GM19463 (cell line): ENCODE data around the gene MICAL1.

Experiments used
- ATAC-seq: cut with Tn5 transposase; IDR thresholded peaks from one replicate; pipeline ENCODE4 v1.9.1; 2021; ENCODE audit warnings: mild to moderate bottlenecking, moderate library complexity; ENCODE audit not compliant: unreplicated experiment

The MICAL1 gene

GRCh38 chr6:109456111-109456583 lies 575 bp upstream of the MICAL1 start:
- ATAC-seq = peak; percentile 7

GRCh38 chr6:109454496-109455436 lies 806 bp downstream of the MICAL1 start:
- peak; percentile 25 for ATAC-seq

- no peak for ATAC-seq
These were observed 1.7 kb downstream of the MICAL1 start for GRCh38 chr6:109453594-109454495.

- ATAC-seq = no peak
These were observed 2.4 kb downstream of the MICAL1 start for GRCh38 chr6:109453156-109453555.

DNA sequence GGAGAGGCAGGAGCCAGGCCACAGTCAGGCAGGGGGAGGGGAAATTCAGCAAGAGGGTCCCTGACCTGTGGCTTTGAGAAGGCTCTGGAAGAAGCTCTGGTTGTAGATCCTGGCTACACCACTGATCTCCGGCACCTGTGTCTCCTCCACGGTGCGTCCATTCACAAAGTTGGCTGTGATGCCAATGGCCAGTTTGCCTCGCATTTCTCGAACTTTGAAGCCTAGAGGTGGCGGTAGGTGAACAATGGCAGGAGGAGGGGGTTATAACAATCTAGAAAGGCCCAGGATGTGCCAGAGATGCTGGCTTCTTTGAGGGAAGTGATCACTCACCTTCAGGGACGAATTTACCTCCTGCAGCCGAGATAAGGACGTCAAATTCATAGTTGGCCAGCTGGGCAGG lies 3.4 kb downstream of the MICAL1 start:
- ATAC-seq = no peak

- ATAC-seq = no peak
These were observed 4.2 kb downstream of the MICAL1 start for GRCh38 chr6:109451376-109451775.

DNA sequence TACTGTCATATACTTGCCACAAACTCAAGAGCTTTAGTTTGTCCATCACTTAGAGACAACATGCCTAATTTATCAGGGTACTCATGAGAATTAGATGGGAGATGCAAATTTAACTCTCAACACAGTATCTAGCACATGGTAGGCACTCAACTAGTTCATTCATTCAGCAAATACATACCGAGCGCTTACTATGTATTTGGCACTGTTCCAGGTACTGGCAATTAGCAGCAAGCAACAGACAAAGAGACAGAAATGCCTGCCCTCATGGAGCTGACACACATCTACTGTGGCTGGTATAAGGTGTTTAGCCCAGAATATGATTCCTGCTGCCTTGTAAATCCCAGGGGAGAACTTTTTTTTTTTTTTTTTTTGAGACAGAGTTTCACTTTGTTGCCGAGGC lies 4.8 kb downstream of the MICAL1 start:
- no peak for ATAC-seq

DNA sequence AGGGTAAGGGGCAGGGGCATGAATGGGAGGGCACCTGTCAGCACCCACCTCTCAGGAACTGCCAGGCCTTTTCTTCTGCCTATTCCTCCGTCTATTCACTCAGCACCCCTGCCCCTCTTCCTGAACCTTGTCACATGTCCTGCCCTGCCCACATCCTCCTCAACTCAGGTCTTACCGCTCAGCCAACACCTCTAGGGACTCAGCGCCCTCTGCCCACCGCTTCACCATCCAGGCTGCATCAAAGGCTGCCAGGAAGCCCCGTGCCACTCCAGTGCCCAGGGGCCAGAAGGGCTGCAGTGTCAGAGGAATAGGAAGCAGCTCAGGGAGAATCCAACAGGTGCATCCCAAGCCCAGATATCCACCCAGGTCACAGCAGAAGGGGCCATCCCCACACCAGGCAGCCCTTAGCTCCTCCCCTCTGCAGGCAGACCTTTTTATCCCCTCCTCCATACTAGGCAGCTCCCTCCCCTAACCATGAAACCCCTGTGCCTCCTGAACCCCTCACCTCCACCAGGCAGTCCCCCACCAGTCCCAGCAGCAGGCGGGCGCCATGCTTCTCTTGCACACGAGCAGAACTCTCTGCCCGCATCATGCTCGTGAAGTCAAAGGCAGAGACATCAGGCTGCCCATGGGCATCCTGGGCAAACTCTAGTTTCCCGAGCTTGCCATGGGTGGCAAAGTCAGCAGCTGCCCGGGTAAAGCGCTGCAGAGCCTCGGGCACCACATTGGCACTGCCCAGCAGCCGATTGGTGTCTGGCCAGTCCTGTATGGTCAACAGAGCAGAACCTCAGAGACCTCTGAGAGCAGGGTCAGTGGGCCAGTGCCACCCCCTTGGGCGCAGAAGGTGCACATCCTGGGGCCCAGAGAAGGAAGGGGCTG lies 5.5 kb downstream of the MICAL1 start:
- ATAC-seq = no peak

- ATAC-seq = no peak
These were observed 6.3 kb downstream of the MICAL1 start for GRCh38 chr6:109449064-109449794.

DNA sequence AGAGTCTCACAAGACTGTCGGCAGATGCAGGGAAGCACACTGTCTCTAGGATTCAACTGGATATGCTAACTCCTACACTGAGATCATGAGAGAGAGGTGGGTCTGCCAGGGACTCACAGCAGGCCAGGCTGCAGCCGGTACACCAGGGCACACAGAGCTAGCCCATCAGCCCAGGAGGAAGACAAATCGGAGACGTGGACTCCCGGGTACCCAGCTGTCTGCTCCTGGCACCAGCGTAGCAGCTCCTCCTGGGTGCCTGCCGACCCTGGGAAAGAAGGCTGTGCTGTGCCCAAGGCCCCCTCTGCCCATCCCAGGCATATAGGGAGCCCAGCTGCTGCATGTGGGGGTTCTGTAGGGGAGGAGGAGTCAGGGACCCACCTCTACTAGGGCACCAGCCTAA lies 7.0 kb downstream of the MICAL1 start:
- no peak for ATAC-seq

- no peak for ATAC-seq
These were observed 7.6 kb downstream of the MICAL1 start for GRCh38 chr6:109447878-109448555.

DNA sequence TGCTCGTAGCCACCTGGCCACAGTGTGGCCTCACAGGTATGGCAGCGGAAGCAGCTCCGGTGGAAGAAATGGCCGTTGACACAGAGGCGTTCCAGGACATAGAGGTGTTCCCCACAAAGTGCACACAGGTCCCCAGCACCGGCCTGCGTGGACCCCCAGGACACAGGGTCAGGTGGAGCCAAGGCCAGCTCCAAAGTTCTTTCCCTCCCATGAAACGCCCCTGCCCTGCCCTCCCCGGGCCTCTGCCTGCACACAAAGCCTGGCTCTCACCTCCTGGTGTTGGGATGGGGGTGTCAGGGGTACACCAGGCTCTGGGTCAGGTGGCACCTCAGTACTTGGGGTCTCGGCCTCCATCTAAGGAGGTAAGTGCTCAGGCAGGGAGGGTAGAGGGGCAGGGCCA lies 8.5 kb downstream of the MICAL1 start:
- ATAC-seq = no peak

DNA sequence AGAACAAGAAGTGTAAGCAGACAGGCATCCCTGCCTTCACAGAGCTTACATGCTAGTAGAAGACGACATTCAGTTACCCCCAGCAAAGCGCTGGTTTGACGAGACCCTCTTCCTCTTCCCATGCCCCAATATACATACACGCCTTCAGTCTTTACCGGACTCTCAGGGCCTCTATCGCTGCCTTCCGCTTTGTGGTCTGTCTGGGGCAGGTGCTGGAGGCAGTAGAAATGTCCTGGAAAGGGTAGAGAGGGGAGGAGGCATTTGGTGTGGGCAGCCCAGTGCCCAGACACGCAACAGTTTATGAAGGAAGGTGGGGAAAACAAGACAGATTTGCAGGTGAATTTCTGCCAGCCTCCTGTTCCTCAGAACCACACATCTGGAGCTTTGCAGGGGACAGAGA lies 9.0 kb downstream of the MICAL1 start:
- no peak for ATAC-seq

GRCh38 chr6:109446072-109446471 lies 9.5 kb downstream of the MICAL1 start:
- ATAC-seq = no peak

DNA sequence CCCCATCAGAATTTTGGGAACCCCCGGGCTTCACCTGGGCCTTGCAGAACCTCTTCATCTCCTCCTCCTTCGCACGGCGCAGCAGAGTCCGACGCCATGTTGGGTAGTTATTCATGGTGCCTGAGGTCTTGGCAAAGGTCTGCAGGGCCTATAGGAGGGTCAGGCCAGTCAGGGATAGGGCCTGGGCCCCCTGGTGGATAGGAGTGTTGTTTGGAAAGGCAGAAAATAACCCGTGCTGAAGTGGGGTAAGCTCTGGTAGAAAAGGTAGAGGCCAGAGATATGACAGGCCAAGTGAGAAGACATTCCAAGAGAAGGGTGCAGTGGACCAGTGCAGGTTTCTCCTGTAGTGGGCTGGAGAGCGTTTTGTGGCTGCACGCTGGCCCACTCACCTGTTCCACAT lies 10.2 kb downstream of the MICAL1 start:
- ATAC-seq = no peak

- no peak for ATAC-seq
These were observed 12.1 kb downstream of the MICAL1 start for GRCh38 chr6:109443425-109443950.

- ATAC-seq = no peak
These were observed 13.1 kb downstream of the MICAL1 start for GRCh38 chr6:109442393-109442924.

DNA sequence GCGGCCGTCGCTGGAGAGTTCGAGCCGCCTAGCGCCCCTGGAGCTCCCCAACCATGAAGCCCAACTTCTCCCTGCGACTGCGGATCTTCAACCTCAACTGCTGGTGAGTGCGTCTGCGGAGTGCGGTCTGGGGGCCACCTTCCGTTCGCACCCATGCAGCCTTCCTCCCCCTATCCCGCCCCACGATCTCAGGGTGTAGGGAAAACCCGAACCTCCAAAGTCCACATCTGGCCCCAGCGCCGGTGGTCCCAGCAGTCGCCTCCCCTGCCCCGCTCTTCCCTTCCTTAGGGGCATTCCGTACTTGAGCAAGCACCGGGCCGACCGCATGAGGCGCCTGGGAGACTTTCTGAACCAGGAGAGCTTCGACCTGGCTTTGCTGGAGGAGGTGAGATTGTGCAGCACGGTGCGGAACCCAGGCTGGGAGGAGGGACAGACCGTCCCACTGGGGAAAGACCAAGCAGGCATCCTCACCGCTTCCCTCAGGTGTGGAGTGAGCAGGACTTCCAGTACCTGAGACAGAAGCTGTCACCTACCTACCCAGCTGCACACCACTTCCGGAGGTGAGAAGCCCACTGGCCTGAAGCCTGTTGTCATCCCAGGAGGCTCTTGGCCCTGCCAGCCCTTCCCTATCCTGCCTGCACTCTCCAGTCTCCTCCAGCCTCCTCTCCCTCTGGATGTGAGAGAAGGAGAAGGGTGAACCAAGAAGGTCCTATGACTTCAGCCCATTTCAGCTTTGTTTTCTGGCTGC lies 14.3 kb downstream of the MICAL1 start:
- ATAC-seq = peak; percentile 19
